Esophagus muscularis mucosa (tissue), 4 donors: ENCODE results near the gene C2orf81. TPM values are rescaled to one million over a fixed set of nuclear protein-coding genes. Genes with fewer than 3 reads are reported as not detected.

Experiments
- DNase-seq: peaks from one replicate; pipeline ENCODE4 v3.0.0-alpha.2; 2017; ENCODE audit errors: extremely low spot score
- H3K27ac ChIP-seq, 4 donors: fragments of 200-600 bp; sonication (generic); replicated peaks in 1 of 4; 1 replicate in 3 of 4; 2 replicates in 1 of 4; pipeline ENCODE4 v1.5.1; 2016 to 2019; ENCODE audit warnings: mild to moderate bottlenecking in 1 of 4
- H3K27me3 ChIP-seq, 4 donors: fragments of 200-600 bp; sonication (generic); one replicate each; pipeline versions ENCODE4 v1.5.1 to v1.6.0; 2016 to 2019
- H3K36me3 ChIP-seq, 4 donors: fragments of 200-600 bp; sonication (generic); one replicate each; pipeline ENCODE4 v1.5.1; 2016 to 2019
- H3K4me1 ChIP-seq, 4 donors: fragments of 200-600 bp; sonication (generic); one replicate each; pipeline ENCODE4 v1.5.1; 2016 to 2019
- H3K4me3 ChIP-seq, 4 donors: fragments of 200-600 bp; sonication (generic); 1 replicate in 2 of 4; 2 replicates in 2 of 4; pipeline ENCODE4 v1.5.1; 2016 to 2019; ENCODE audit warnings: mild to moderate bottlenecking in 4 of 4, moderate library complexity in 1 of 4
- H3K9me3 ChIP-seq, 4 donors: fragments of 200-600 bp; sonication (generic); 1 replicate in 3 of 4; 2 replicates in 1 of 4; pipeline ENCODE4 v1.5.1; 2016 to 2019
- CTCF ChIP-seq, 3 experiments: fragments of 200-600 bp in 2 of 3; fragments of 450-650 bp in 1 of 3; sonication (generic) in 2 of 3; IDR thresholded peaks; one replicate each; pipeline ENCODE4 v1.5.1; 2017 to 2019; ENCODE audit warnings: antibody characterized with exemption in 3 of 3, mild to moderate bottlenecking in 2 of 3, moderate library complexity in 1 of 3
- EP300 ChIP-seq: sonication (generic); formaldehyde crosslinking; IDR thresholded peaks from one replicate; pipeline ENCODE4 v1.6.1; 2017; ENCODE audit warnings: antibody characterized with exemption
- POLR2A ChIP-seq: fragments of 450-650 bp; IDR thresholded peaks from one replicate; pipeline ENCODE4 v1.6.1; 2017; ENCODE audit warnings: antibody characterized with exemption, moderate library complexity, mild to moderate bottlenecking, low read depth
- POLR2AphosphoS5 ChIP-seq, 2 donors: sonication (generic); formaldehyde crosslinking; IDR thresholded peaks; one replicate each; pipeline ENCODE4 v1.6.1; 2017; ENCODE audit warnings: antibody characterized with exemption in 2 of 2
- WGBS: methylation state at CpG from one replicate; pipeline ENCODE4 v1.1.5; 2018; 5-methylcytosine and 5-hydroxymethylcytosine counted together
- intact Hi-C: fragments of 100-400 bp; cut with DNase I; formaldehyde crosslinking; loops from one replicate; pipeline ENCODE4 v1.15.1; 2023
- total RNA-seq, 4 donors: library from RNA; depleted of rRNA; stranded (reverse); fragments of >200 nt; gene quantifications; one replicate each; pipeline versions ENCODE4 v1.1.0 to v1.2.1, GENCODE V29; 2016

The C2orf81 gene
- total RNA-seq, 4 donors from 2014 or later: 0.66 to 4.6 (median 3.2) TPM

GRCh38 chr2:74392449-74392743 lies 29.0 kb downstream of the C2orf81 start:
- WGBS: 64% methylated on average over 13 of the region's 13 CpGs
- Histone ChIP-seq H3K9me3 (no peaks in the 10 kb centered on the region), H3K27ac (peak overlapping the region in 2 of 4 donors; percentile 90 to 93), H3K27me3 (no peaks in the 10 kb centered on the region), H3K36me3 (no peaks in the 10 kb centered on the region), H3K4me3 (peak overlapping the region; percentile 70 to 94 (median 84)), H3K4me1 (peaks cover 34 to 44% (median 41%) of the 10 kb centered on the region in 4 donors)
- TF ChIP-seq POLR2AphosphoS5 (IDR thresholded peaks at IDR 0.05): no peak
- no peak for TF ChIP-seq EP300
- TF ChIP-seq POLR2A: no peak
- no peak for TF ChIP-seq CTCF (IDR thresholded peaks at IDR 0.05)
- intact Hi-C loops: loop anchor here (10.0 kb wide), 2 partner anchors 58 to 138 kb away; no protein-coding TSS in a partner anchor
- no peak for DNase-seq

GRCh38 chr2:74391580-74392448 lies 29.6 kb downstream of the C2orf81 start:
- Histone ChIP-seq H3K4me3 (peak overlapping the region; percentile 70 to 94 (median 84)), H3K4me1 (peaks cover 40 to 49% (median 47%) of the 10 kb centered on the region in 4 donors), H3K36me3 (no peaks in the 10 kb centered on the region), H3K27me3 (no peaks in the 10 kb centered on the region), H3K27ac (peak overlapping the region; percentile 88 to 93 (median 91)), H3K9me3 (no peaks in the 10 kb centered on the region)
- peak; percentile 47 for TF ChIP-seq POLR2A
- no peak for TF ChIP-seq EP300
- TF ChIP-seq POLR2AphosphoS5 (IDR thresholded peaks at IDR 0.05): peak; percentile 75 to 90
- peak; percentile 98 for TF ChIP-seq CTCF (IDR thresholded peaks at IDR 0.05)
- intact Hi-C loops: loop anchor here (10.0 kb wide), 2 partner anchors 57 to 137 kb away; no protein-coding TSS in a partner anchor
- DNase-seq: peak; percentile 97
- 1% methylated on average over 18 of the region's 62 CpGs for WGBS

- intact Hi-C loops: loop anchor here (10.0 kb wide), 2 partner anchors 56 to 136 kb away; no protein-coding TSS in a partner anchor
- no peak for DNase-seq
- Histone ChIP-seq H3K4me1 (peaks cover 43 to 53% (median 51%) of the 10 kb centered on the region in 4 donors), H3K9me3 (no peaks in the 10 kb centered on the region), H3K27ac (peak overlapping the region; percentile 88 to 93 (median 91)), H3K36me3 (no peaks in the 10 kb centered on the region), H3K27me3 (no peaks in the 10 kb centered on the region), H3K4me3 (peak overlapping the region; percentile 70 to 94 (median 84))
- TF ChIP-seq POLR2A: no peak
- TF ChIP-seq EP300: no peak
- TF ChIP-seq CTCF (IDR thresholded peaks at IDR 0.05): no peak
- TF ChIP-seq POLR2AphosphoS5 (IDR thresholded peaks at IDR 0.05): no peak
- WGBS: 5% methylated on average over 4 of the region's 11 CpGs
Observed at GRCh38 chr2:74391209-74391579, 30.2 kb downstream of the C2orf81 start.

- no peaks in the 10 kb centered on the region for H3K27me3 ChIP-seq
- no peaks in the 10 kb centered on the region for H3K36me3 ChIP-seq
- H3K27ac ChIP-seq: peak overlapping the region in 1 of 4 donors; percentile 88
- no peak for DNase-seq
- peaks cover 47 to 57% (median 53%) of the 10 kb centered on the region in 4 donors for H3K4me1 ChIP-seq
- H3K9me3 ChIP-seq: no peaks in the 10 kb centered on the region
- peak overlapping the region; percentile 70 to 94 (median 84) for H3K4me3 ChIP-seq
- WGBS: 64% methylated on average over 5 of the region's 5 CpGs
- no peak for TF ChIP-seq EP300
- TF ChIP-seq POLR2AphosphoS5 (IDR thresholded peaks at IDR 0.05): no peak
- TF ChIP-seq CTCF (IDR thresholded peaks at IDR 0.05): no peak
- TF ChIP-seq POLR2A: no peak
- intact Hi-C loops: loop anchor here (10.0 kb wide), 2 partner anchors 56 to 136 kb away; no protein-coding TSS in a partner anchor
Observed at GRCh38 chr2:74390606-74391005, 30.8 kb downstream of the C2orf81 start.
